Measurements from ENCODE around the gene RP9.

DNA sequence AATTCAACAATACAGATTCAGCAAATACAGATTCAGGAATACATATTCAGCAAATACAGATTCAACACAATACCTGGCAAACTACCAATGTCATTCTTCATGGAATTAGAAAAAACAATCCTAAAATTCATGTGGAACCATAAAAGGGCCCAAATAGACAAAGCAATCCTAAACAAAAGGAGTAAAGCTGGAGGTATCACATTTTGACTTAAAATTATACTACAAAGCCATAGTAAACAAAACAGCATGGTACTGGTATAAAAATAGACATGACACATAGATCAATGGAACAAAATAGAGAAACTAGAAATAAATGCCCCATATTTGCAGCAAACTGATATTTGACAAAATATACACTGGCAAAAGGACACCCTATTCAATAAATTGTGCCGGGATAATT, 43.2 kb downstream of the RP9 start:
- TF ChIP-seq, protein P1, sequence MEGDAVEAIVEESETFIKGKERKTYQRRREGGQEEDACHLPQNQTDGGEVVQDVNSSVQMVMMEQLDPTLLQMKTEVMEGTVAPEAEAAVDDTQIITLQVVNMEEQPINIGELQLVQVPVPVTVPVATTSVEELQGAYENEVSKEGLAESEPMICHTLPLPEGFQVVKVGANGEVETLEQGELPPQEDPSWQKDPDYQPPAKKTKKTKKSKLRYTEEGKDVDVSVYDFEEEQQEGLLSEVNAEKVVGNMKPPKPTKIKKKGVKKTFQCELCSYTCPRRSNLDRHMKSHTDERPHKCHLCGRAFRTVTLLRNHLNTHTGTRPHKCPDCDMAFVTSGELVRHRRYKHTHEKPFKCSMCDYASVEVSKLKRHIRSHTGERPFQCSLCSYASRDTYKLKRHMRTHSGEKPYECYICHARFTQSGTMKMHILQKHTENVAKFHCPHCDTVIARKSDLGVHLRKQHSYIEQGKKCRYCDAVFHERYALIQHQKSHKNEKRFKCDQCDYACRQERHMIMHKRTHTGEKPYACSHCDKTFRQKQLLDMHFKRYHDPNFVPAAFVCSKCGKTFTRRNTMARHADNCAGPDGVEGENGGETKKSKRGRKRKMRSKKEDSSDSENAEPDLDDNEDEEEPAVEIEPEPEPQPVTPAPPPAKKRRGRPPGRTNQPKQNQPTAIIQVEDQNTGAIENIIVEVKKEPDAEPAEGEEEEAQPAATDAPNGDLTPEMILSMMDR (IDR thresholded peaks at IDR 0.05): no peak
- TF ChIP-seq POLR2A (IDR thresholded peaks at IDR 0.05): no peak

Data from Peyer's patch (tissue), 4 donors.